Measurements from ENCODE around the gene CCDC149. TPM values are rescaled to one million over a fixed set of nuclear protein-coding genes. Genes with fewer than 3 reads are reported as not detected.

CCDC149 gene
- total RNA-seq, 1 experiment from 2014 or later = 9.8 TPM

DNA sequence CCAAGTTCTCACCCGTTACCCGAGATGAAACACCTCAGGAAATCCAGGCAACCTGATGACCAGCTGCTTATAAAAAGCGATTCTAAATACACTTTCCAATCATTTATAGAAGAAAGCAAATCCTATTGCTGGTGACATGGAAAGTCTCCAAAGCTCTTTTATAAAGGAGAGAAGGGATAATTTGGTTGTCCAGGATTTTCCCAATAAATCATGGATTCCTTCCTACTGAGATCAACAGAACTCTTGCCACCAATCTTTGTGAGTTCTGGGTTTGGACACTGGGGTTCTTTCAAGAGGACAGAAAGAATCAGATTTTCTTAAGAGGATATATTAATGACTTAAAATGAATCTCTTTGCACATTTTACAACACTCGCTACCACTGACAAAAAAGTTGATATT, 142.2 kb downstream of the CCDC149 start:
- BruUV-seq (replicated peaks) = no TSS peak
- intact Hi-C loops (cut with micrococcal nuclease; ENCODE audit: unreplicated experiment) = no loop called here
- CTCF ChIA-PET = no interaction called here
- H3K79me2 ChIP-seq (ENCODE audit: low read depth) = no peaks in the 10 kb centered on the region
- peaks cover 18% of the 10 kb centered on the region for H3F3A ChIP-seq (ENCODE audit: insufficient read depth, low read depth)
- H3K36me3 ChIP-seq (ENCODE audit: low read depth) = no peaks in the 10 kb centered on the region
- peak overlapping the region; percentile 78 for H3K27ac ChIP-seq
- TF ChIP-seq, protein P1, sequence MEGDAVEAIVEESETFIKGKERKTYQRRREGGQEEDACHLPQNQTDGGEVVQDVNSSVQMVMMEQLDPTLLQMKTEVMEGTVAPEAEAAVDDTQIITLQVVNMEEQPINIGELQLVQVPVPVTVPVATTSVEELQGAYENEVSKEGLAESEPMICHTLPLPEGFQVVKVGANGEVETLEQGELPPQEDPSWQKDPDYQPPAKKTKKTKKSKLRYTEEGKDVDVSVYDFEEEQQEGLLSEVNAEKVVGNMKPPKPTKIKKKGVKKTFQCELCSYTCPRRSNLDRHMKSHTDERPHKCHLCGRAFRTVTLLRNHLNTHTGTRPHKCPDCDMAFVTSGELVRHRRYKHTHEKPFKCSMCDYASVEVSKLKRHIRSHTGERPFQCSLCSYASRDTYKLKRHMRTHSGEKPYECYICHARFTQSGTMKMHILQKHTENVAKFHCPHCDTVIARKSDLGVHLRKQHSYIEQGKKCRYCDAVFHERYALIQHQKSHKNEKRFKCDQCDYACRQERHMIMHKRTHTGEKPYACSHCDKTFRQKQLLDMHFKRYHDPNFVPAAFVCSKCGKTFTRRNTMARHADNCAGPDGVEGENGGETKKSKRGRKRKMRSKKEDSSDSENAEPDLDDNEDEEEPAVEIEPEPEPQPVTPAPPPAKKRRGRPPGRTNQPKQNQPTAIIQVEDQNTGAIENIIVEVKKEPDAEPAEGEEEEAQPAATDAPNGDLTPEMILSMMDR (conservative IDR thresholded peaks at IDR 0.05) = no peak
- TF ChIP-seq EZH2 (IDR thresholded peaks at IDR 0.05; ENCODE audit: low read depth) = no peak
- no peaks in the 10 kb centered on the region for H3K27me3 ChIP-seq (ENCODE audit: insufficient read depth, low read depth)
- H3K4me2 ChIP-seq = peak overlapping the region; percentile 26; the same call in 1 of the 2 replicates
- no peaks in the 10 kb centered on the region for H3K9me2 ChIP-seq (ENCODE audit: insufficient read depth)
- no peaks in the 10 kb centered on the region for H3K9me3 ChIP-seq (ENCODE audit: insufficient read depth, low read depth)
- H3K4me1 ChIP-seq (replicated peaks; ENCODE audit: insufficient read depth) = peaks cover 36% of the 10 kb centered on the region
- H4K20me1 ChIP-seq (ENCODE audit: insufficient read depth) = no peaks in the 10 kb centered on the region
- DNase-seq = no peak
- H3K4me3 ChIP-seq = no peak overlapping the region
- H2AFZ ChIP-seq = no peak overlapping the region
- POLR2A ChIA-PET (ENCODE audit: unreplicated experiment) = interaction anchor here (0.5 kb wide), 1 partner anchor 464 kb away, joined by 4 read pairs; no protein-coding TSS in a partner anchor

DNA sequence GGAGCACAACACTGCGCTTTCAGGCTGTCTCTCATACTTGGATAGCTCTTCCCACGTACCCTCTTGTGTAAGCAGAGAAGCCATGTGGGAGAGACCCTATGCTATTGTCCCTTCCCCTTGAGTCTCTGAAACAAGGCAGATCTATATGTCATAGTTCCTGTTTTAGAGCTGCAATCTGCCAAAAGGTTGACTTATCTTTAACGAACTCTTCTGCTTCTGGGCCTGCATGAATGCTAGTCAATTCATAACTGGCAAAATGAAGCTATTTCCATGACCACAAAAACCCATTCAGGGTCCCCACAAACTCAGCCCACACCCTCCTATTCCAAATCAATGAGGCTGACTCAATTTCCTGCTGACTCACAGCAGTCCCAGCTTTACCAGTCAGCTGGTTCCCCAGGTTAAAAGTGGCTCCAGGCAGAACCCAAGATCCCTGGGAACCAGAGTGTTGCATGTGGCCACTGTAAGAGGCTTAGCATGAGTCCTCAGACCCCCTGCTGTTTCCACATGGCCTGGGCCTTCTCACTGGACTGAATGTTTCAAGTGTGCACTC, 142.7 kb downstream of the CCDC149 start:
- Histone ChIP-seq H4K20me1 (ENCODE audit: insufficient read depth) (no peaks in the 10 kb centered on the region), H3F3A (ENCODE audit: insufficient read depth, low read depth) (peaks cover 16% of the 10 kb centered on the region), H3K27ac (peak overlapping the region; percentile 78), H3K9me3 (ENCODE audit: insufficient read depth, low read depth) (no peaks in the 10 kb centered on the region), H3K79me2 (ENCODE audit: low read depth) (no peaks in the 10 kb centered on the region), H2AFZ (no peak overlapping the region), H3K4me2 (peak overlapping the region; percentile 46), H3K27me3 (ENCODE audit: insufficient read depth, low read depth) (no peaks in the 10 kb centered on the region), H3K4me1 (replicated peaks; ENCODE audit: insufficient read depth) (peaks cover 30% of the 10 kb centered on the region), H3K4me3 (no peak overlapping the region), H3K36me3 (ENCODE audit: low read depth) (no peaks in the 10 kb centered on the region), H3K9me2 (ENCODE audit: insufficient read depth) (no peaks in the 10 kb centered on the region)
- TF ChIP-seq, protein P1 (conservative IDR thresholded peaks at IDR 0.05) = no peak
- TF ChIP-seq EZH2 (IDR thresholded peaks at IDR 0.05; ENCODE audit: low read depth) = no peak
- peak; percentile 16 to 78 for DNase-seq
- intact Hi-C loops (cut with micrococcal nuclease; ENCODE audit: unreplicated experiment) = no loop called here
- POLR2A ChIA-PET (ENCODE audit: unreplicated experiment) = interaction anchor here (0.5 to 0.6 kb wide), 2 partner anchors 132 to 464 kb away, joined by 4 to 6 read pairs; no protein-coding TSS in a partner anchor
- no TSS peak for BruUV-seq (replicated peaks)
- CTCF ChIA-PET = no interaction called here

DNA sequence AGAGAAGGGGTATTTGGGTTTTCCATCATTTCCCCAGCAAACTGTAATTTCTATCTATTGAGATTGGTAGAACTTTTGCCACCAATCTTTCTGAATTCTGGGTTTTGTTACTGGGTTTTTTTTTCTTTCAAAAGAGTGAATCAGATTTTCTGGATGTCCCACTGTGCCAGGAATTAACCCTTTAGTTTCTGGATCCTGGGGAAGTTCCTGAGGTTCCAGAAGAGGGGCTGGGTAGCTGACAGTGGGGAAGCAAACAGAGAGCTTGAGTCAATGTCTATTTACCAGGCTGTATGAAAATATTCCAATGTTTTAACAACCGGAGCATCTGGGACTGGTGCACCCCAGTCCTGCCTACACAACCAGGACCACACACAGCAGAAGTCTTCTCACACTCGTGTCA, 143.3 kb downstream of the CCDC149 start:
- no peak for DNase-seq
- intact Hi-C loops (cut with micrococcal nuclease; ENCODE audit: unreplicated experiment) = no loop called here
- BruUV-seq (replicated peaks) = no TSS peak
- Histone ChIP-seq H3K4me1 (replicated peaks; ENCODE audit: insufficient read depth) (peaks cover 25% of the 10 kb centered on the region), H3K27ac (peak overlapping the region; percentile 78), H3K4me2 (peak overlapping the region; percentile 46; the same call in 1 of the 2 replicates), H3K79me2 (ENCODE audit: low read depth) (no peaks in the 10 kb centered on the region), H3K4me3 (no peak overlapping the region), H3K27me3 (ENCODE audit: insufficient read depth, low read depth) (no peaks in the 10 kb centered on the region), H4K20me1 (ENCODE audit: insufficient read depth) (no peaks in the 10 kb centered on the region), H3K36me3 (ENCODE audit: low read depth) (no peaks in the 10 kb centered on the region), H2AFZ (no peak overlapping the region), H3K9me3 (ENCODE audit: insufficient read depth, low read depth) (no peaks in the 10 kb centered on the region), H3F3A (ENCODE audit: insufficient read depth, low read depth) (peaks cover 11% of the 10 kb centered on the region), H3K9me2 (ENCODE audit: insufficient read depth) (no peaks in the 10 kb centered on the region)
- TF ChIP-seq, protein P1 (conservative IDR thresholded peaks at IDR 0.05) = no peak
- TF ChIP-seq EZH2 (IDR thresholded peaks at IDR 0.05; ENCODE audit: low read depth) = no peak
- POLR2A ChIA-PET (ENCODE audit: unreplicated experiment) = interaction anchor here (0.6 kb wide), 1 partner anchor 132 kb away, joined by 6 read pairs; no protein-coding TSS in a partner anchor
- CTCF ChIA-PET = no interaction called here

Data from PC-9 (cell line).